ENCODE data around the gene HABP2. TPM values are rescaled to one million over a fixed set of nuclear protein-coding genes. Genes with fewer than 3 reads are reported as not detected.

Gene HABP2
- total RNA-seq, 1 experiment from 2014 or later, result not detected

DNA sequence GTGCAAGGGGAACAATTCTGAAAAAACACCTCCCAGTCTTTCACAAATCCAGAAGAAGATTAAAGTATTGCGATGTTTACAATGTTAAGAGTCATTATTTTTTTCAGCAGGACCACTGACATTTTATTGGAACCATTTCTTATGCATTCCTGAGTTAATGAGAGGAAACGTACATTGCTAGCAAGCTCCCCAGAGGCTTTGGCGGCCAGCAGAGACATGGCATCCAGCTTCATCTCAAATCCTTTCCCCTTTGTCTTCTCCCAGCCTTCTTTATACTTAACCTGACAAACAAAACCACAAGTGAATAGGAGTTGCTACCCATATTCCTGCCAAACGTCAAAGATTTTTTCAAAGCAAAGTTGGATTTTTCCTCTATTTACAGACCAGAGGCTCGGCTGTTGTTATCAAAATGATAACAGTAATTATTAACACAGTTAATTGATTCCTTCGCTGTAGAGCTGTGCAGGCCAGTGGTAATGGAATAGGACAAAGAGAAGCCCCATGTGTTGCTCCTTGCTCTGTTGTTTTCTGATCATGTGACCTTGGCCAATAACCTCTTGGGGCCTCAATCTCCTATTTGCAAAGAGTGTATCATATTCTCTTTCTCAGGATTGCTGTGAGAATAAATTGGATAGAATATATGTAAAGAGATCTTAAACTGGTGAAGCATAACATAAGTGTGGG, 79.0 kb downstream of the HABP2 start:
- H3K18ac ChIP-seq (ENCODE audit: insufficient read length, low read depth, low read length), result no peak overlapping the region
- H3T11ph ChIP-seq (ENCODE audit: low read length), result no peak overlapping the region
- WGBS (ENCODE audit: extremely low coverage, insufficient read length, low lambda C conversion rate), result no CpG with 5 or more reads among the region's 6 CpGs
- H3K27me3 Mint-ChIP-seq (ENCODE audit: low read depth), result peaks cover 11% of the 10 kb centered on the region
- no peak overlapping the region for H4K8ac ChIP-seq (replicated peaks; ENCODE audit: insufficient read length, low read depth, low read length)
- no peaks in the 10 kb centered on the region for H3K9me3 ChIP-seq (ENCODE audit: control insufficient read depth, low read depth, low read length)
- H2BK20ac ChIP-seq (ENCODE audit: low read depth, low read length, poor library complexity, severe bottlenecking), result no peak overlapping the region
- H3K4me2 ChIP-seq (ENCODE audit: insufficient read depth, insufficient read length, low read length), result no peak overlapping the region
- no peak overlapping the region for H3K9ac ChIP-seq (ENCODE audit: extremely low read depth, insufficient read length, low read length)
- H3K27me3 ChIP-seq (ENCODE audit: insufficient read depth, low read length), result no peaks in the 10 kb centered on the region
- TF ChIP-seq CTCF (conservative IDR thresholded peaks at IDR 0.05), result no peak
- no peak overlapping the region for H4K5ac ChIP-seq (ENCODE audit: insufficient read length, low read depth, low read length)
- H2AFZ ChIP-seq (ENCODE audit: low read length), result no peak overlapping the region
- no peak overlapping the region for H2AK5ac ChIP-seq (ENCODE audit: insufficient read length, low read length)
- H4K20me1 ChIP-seq (ENCODE audit: control insufficient read depth, insufficient read depth, insufficient read length), result no peaks in the 10 kb centered on the region
- H3K4me1 Mint-ChIP-seq, result peaks cover 14 to 18% of the 10 kb centered on the region in 2 experiments
- peaks cover 0 to 2% (median 0%) of the 10 kb centered on the region in 3 experiments; a peak in 1 of 7 replicates for H3K36me3 Mint-ChIP-seq (ENCODE audit: insufficient read depth in 1 of 3, low read depth in 3 of 3)
- no peak overlapping the region for H3K23ac ChIP-seq (ENCODE audit: insufficient read length, low read depth, low read length)
- H3K79me1 ChIP-seq (ENCODE audit: insufficient read depth, low read depth, low read length, poor library complexity, severe bottlenecking), result no peaks in the 10 kb centered on the region
- H3K4me3 Mint-ChIP-seq, result no peak overlapping the region
- DNase-seq, result no peak
- H3K23me2 ChIP-seq (ENCODE audit: insufficient read length, low read depth, low read length, poor library complexity, severe bottlenecking), result no peaks in the 10 kb centered on the region
- H3K9me3 Mint-ChIP-seq, result no peaks in the 10 kb centered on the region
- no peak overlapping the region for H2BK120ac ChIP-seq (ENCODE audit: low read depth, low read length, poor library complexity, severe bottlenecking)
- H3K79me2 ChIP-seq (ENCODE audit: insufficient read depth, low read length), result no peaks in the 10 kb centered on the region; the same call in 1 of the 2 replicates
- no peak overlapping the region for H3K56ac ChIP-seq (ENCODE audit: insufficient read length, low read depth, low read length)
- H2BK5ac ChIP-seq (ENCODE audit: insufficient read length, low read length), result no peak overlapping the region
- no peak overlapping the region for H3K14ac ChIP-seq (ENCODE audit: insufficient read depth, low read length)
- no peaks in the 10 kb centered on the region; the same call in 1 of the 2 replicates for H3K4me1 ChIP-seq (ENCODE audit: insufficient read depth, low read length)
- H2BK15ac ChIP-seq (ENCODE audit: low read depth, low read length), result no peak overlapping the region
- no peak overlapping the region for H4K91ac ChIP-seq (ENCODE audit: insufficient read length, low read depth, low read length)
- H3K27ac Mint-ChIP-seq, result peak overlapping the region in 2 of 3 experiments; percentile 65 to 82; a peak in 4 of 7 replicates
- no peak overlapping the region for H3K27ac ChIP-seq (ENCODE audit: insufficient read length, low read depth, low read length)
- H2BK12ac ChIP-seq (ENCODE audit: insufficient read length, low read depth, low read length), result no peak overlapping the region
- no peak overlapping the region for H3K4ac ChIP-seq (ENCODE audit: low read depth, low read length)

Other genes with a start within 250 kb of the HABP2 start
- 0.04 TPM in 1 of 2 replicates, not detected in the other for gene NRAP, start 111.0 kb downstream of the HABP2 start, total RNA-seq (2021)
- 4.7 and 4.8 TPM in 2 replicates for gene CASP7, start 126.9 kb downstream of the HABP2 start, total RNA-seq (2021)
- gene PLEKHS1, start 198.6 kb downstream of the HABP2 start, total RNA-seq (2021), result not detected in 2 replicates